GM06990 (cell line): ENCODE data around the gene RGS12.

Experiments used
- DNase-seq: peaks from one replicate; pipeline ENCODE4 v3.0.0-alpha.2; 2011; ENCODE audit not compliant: insufficient read length; ENCODE audit errors: extremely low read depth
- H3K27me3 ChIP-seq: replicated peaks from 2 replicates; pipeline ENCODE4 v1.6.0; 2011; ENCODE audit warnings: low read length; ENCODE audit not compliant: control insufficient read depth, insufficient read depth
- H3K36me3 ChIP-seq: 2 replicates; pipeline ENCODE4 v1.5.1; 2011; ENCODE audit warnings: low read length; ENCODE audit not compliant: control insufficient read depth, insufficient read depth
- H3K4me3 ChIP-seq: replicated peaks from 2 replicates; pipeline ENCODE4 v1.5.1; 2011; ENCODE audit warnings: low read depth, mild to moderate bottlenecking, control low read depth, low read length
- CTCF ChIP-seq: IDR thresholded peaks from 2 replicates; pipeline ENCODE4 v1.5.1; 2011; ENCODE audit warnings: low read length, control low read depth, mild to moderate bottlenecking, inconsistent platforms; ENCODE audit not compliant: insufficient read depth, poor library complexity, severe bottlenecking

The RGS12 gene

GRCh38 chr4:3285558-3286334 is 7.1 kb upstream of the RGS12 start:
- DNase-seq: peak; percentile 67
- H3K27me3 ChIP-seq: no peaks in the 10 kb centered on the region
- H3K4me3 ChIP-seq: no peak overlapping the region
- TF ChIP-seq CTCF: no peak
- no peaks in the 10 kb centered on the region for H3K36me3 ChIP-seq

GRCh38 chr4:3286335-3287175 is 6.3 kb upstream of the RGS12 start:
- DNase-seq: no peak
- Histone ChIP-seq H3K4me3 (no peak overlapping the region), H3K27me3 (no peaks in the 10 kb centered on the region), H3K36me3 (no peaks in the 10 kb centered on the region)
- no peak for TF ChIP-seq CTCF

GRCh38 chr4:3287271-3287971 is 5.4 kb upstream of the RGS12 start:
- Histone ChIP-seq H3K36me3 (no peaks in the 10 kb centered on the region), H3K27me3 (no peaks in the 10 kb centered on the region; the same call in 1 of the 2 replicates), H3K4me3 (no peak overlapping the region)
- no peak for TF ChIP-seq CTCF
- DNase-seq: no peak

GRCh38 chr4:3287972-3288570 is 4.8 kb upstream of the RGS12 start:
- no peak for DNase-seq
- no peak overlapping the region for H3K4me3 ChIP-seq
- H3K36me3 ChIP-seq: no peaks in the 10 kb centered on the region
- no peaks in the 10 kb centered on the region; the same call in 1 of the 2 replicates for H3K27me3 ChIP-seq
- TF ChIP-seq CTCF: no peak

GRCh38 chr4:3288571-3289094 is 4.2 kb upstream of the RGS12 start:
- no peaks in the 10 kb centered on the region; the same call in 1 of the 2 replicates for H3K27me3 ChIP-seq
- TF ChIP-seq CTCF: no peak
- DNase-seq: no peak
- H3K36me3 ChIP-seq: no peaks in the 10 kb centered on the region
- no peak overlapping the region for H3K4me3 ChIP-seq
